ENCODE data around the gene RAB40B.
A peak's percentile ranks its signal among the peaks of the same experiment; 100 is the strongest.

The RAB40B gene

GRCh38 chr17:82703935-82704865 is 5.7 kb upstream of the RAB40B start:
- TF ChIP-seq CTCF (IDR thresholded peaks at IDR 0.05; ENCODE audit: low read depth, low read length), result no peak
- H3K4me3 ChIP-seq (ENCODE audit: low read depth, low read length), result no peak overlapping the region
- in situ Hi-C loops (cut with HindIII; ENCODE audit: low sequenced_read_pairs), result no loop called here
- DNase-seq (ENCODE audit: low read depth, low spot score), result no peak

GRCh38 chr17:82703036-82703745 is 4.7 kb upstream of the RAB40B start:
- TF ChIP-seq CTCF (IDR thresholded peaks at IDR 0.05; ENCODE audit: low read depth, low read length), result no peak
- DNase-seq (ENCODE audit: low read depth, low spot score), result no peak
- in situ Hi-C loops (cut with HindIII; ENCODE audit: low sequenced_read_pairs), result no loop called here
- H3K4me3 ChIP-seq (ENCODE audit: low read depth, low read length), result no peak overlapping the region

GRCh38 chr17:82702231-82702927 is 3.9 kb upstream of the RAB40B start:
- H3K4me3 ChIP-seq (ENCODE audit: low read depth, low read length), result no peak overlapping the region
- TF ChIP-seq CTCF (IDR thresholded peaks at IDR 0.05; ENCODE audit: low read depth, low read length), result no peak
- in situ Hi-C loops (cut with HindIII; ENCODE audit: low sequenced_read_pairs), result no loop called here
- no peak for DNase-seq (ENCODE audit: low read depth, low spot score)

- H3K4me3 ChIP-seq (ENCODE audit: low read depth, low read length), result no peak overlapping the region
- no peak for TF ChIP-seq CTCF (IDR thresholded peaks at IDR 0.05; ENCODE audit: low read depth, low read length)
- in situ Hi-C loops (cut with HindIII; ENCODE audit: low sequenced_read_pairs), result no loop called here
- no peak for DNase-seq (ENCODE audit: low read depth, low spot score)
Measured at GRCh38 chr17:82699551-82699950, 1.1 kb upstream of the RAB40B start.

GRCh38 chr17:82698974-82699442 is 510 bp upstream of the RAB40B start:
- DNase-seq (ENCODE audit: low read depth, low spot score), result no peak
- peak overlapping the region; percentile 49 for H3K4me3 ChIP-seq (ENCODE audit: low read depth, low read length)
- in situ Hi-C loops (cut with HindIII; ENCODE audit: low sequenced_read_pairs), result no loop called here
- TF ChIP-seq CTCF (IDR thresholded peaks at IDR 0.05; ENCODE audit: low read depth, low read length), result no peak

GRCh38 chr17:82697808-82698064 is 762 bp downstream of the RAB40B start:
- DNase-seq (ENCODE audit: low read depth, low spot score), result no peak
- H3K4me3 ChIP-seq (ENCODE audit: low read depth, low read length), result peak overlapping the region; percentile 52
- TF ChIP-seq CTCF (IDR thresholded peaks at IDR 0.05; ENCODE audit: low read depth, low read length), result no peak
- in situ Hi-C loops (cut with HindIII; ENCODE audit: low sequenced_read_pairs), result no loop called here

Measured in astrocyte of the spinal cord (primary cell).